ENCODE data around the gene PSTPIP2. TPM values are rescaled to one million over a fixed set of nuclear protein-coding genes. Genes with fewer than 3 reads are reported as not detected.
"Not testable (repeated sequence)": the region's sequence is repeated elsewhere in the genome, so short reads cannot be mapped to it uniquely, and the experiment has no call there.

Gene PSTPIP2
- total RNA-seq, 1 donor from 2014 or later, result 11.5 TPM

GRCh38 chr18:45993438-45993837 lies 78.6 kb downstream of the PSTPIP2 start:
- no peak for DNase-seq
- no peaks in the 10 kb centered on the region for H3K27me3 ChIP-seq (ENCODE audit: low read depth)
- no peaks in the 10 kb centered on the region for H3K9me3 ChIP-seq
- ATAC-seq, result no peak
- H3K4me3 ChIP-seq, result no peak overlapping the region
- peaks cover 20% of the 10 kb centered on the region for H3K36me3 ChIP-seq
- TF ChIP-seq CTCF (IDR thresholded peaks at IDR 0.05), result no peak
- no peaks in the 10 kb centered on the region for H3K4me1 ChIP-seq
- no peak overlapping the region for H3K27ac ChIP-seq
- intact Hi-C loops (cut with DNase I), result no loop called here

DNA sequence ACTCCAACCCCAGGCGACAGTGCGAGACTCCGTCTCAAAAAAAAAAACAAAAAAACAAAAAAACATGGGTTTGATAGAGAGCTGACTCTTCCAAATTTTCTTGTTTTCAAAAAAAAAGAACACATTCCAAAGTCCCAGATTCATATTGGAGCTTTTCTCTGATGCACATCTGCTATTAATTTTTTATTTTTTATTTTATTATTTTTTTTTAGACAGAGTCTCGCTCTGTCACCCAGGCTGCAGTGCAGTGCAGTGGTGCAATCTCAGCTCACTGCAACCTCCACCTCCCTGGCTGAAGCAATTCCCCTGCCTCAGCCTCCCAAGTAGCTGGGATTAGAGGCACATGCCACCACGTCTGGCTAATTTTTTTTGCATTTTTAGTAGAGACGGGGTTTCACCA lies 79.5 kb downstream of the PSTPIP2 start:
- H3K4me3 ChIP-seq; H3K27me3 ChIP-seq (ENCODE audit: low read depth); DNase-seq; H3K27ac ChIP-seq; ATAC-seq; H3K4me1 ChIP-seq; intact Hi-C loops (cut with DNase I); H3K9me3 ChIP-seq: not testable (repeated sequence)
- H3K36me3 ChIP-seq, result peaks cover 29% of the 10 kb centered on the region

GRCh38 chr18:45991788-45992187 lies 80.3 kb downstream of the PSTPIP2 start:
- H3K9me3 ChIP-seq, result no peaks in the 10 kb centered on the region
- H3K27ac ChIP-seq, result no peak overlapping the region
- no peak for DNase-seq
- no peaks in the 10 kb centered on the region for H3K27me3 ChIP-seq (ENCODE audit: low read depth)
- no peak for TF ChIP-seq CTCF (IDR thresholded peaks at IDR 0.05)
- no peak for ATAC-seq
- no peak overlapping the region for H3K4me3 ChIP-seq
- intact Hi-C loops (cut with DNase I), result no loop called here
- H3K36me3 ChIP-seq, result peaks cover 30% of the 10 kb centered on the region
- H3K4me1 ChIP-seq, result no peaks in the 10 kb centered on the region

- DNase-seq (no peak), ATAC-seq (no peak)
- H3K4me3 ChIP-seq, result no peak overlapping the region
- no peaks in the 10 kb centered on the region for H3K4me1 ChIP-seq
- peaks cover 11% of the 10 kb centered on the region for H3K36me3 ChIP-seq
- H3K27me3 ChIP-seq (ENCODE audit: low read depth), result no peaks in the 10 kb centered on the region
- intact Hi-C loops (cut with DNase I), result no loop called here
- no peaks in the 10 kb centered on the region for H3K9me3 ChIP-seq
- TF ChIP-seq CTCF (IDR thresholded peaks at IDR 0.05), result no peak
- no peak overlapping the region for H3K27ac ChIP-seq
These were observed 87.4 kb downstream of the PSTPIP2 start for GRCh38 chr18:45984546-45985235.

DNA sequence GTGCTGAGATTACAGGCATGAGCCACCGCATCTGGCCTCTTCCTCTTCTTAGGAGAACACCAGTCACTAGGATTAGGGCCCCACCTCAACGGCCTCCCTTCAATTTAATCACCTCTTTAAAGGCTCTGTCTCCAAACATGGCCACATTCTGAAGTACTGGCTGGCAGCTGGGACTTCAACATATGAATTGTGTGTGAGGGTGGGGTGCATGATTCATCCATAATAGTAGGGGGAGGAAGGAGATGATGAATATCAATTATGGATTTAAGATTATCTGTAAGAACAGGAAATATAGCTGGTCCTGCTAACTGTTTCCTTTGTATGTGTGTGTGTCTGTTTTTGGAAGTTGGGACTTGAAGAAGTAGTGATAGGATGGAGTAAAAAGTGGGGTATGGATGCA lies 90.2 kb downstream of the PSTPIP2 start:
- DNase-seq (no peak), ATAC-seq (no peak)
- intact Hi-C loops (cut with DNase I), result no loop called here
- no peaks in the 10 kb centered on the region for H3K27me3 ChIP-seq (ENCODE audit: low read depth)
- no peaks in the 10 kb centered on the region for H3K4me1 ChIP-seq
- no peaks in the 10 kb centered on the region for H3K9me3 ChIP-seq
- no peak overlapping the region for H3K27ac ChIP-seq
- H3K36me3 ChIP-seq, result no peaks in the 10 kb centered on the region
- H3K4me3 ChIP-seq, result no peak overlapping the region
- TF ChIP-seq CTCF (IDR thresholded peaks at IDR 0.05), result no peak

DNA sequence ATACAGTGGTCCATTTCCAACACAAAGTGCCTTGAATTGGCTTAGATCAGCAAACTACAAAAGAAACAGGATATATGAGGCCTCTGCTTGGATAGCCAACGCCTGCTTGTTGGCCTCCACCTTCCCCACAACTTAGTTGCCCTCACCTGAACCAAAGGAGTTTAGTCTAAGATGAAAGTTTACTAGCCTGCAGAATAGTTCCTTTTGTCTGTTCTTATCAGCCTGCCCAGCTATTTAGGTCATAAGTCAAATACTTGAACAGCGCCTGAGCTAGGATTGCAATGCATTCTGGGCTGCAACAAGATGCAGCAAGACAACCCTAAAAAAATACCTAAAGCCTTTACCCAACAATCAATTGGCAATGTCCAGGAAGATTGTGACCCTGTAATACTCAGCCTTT lies 91.8 kb downstream of the PSTPIP2 start:
- ATAC-seq (no peak), DNase-seq (no peak)
- no peaks in the 10 kb centered on the region for H3K36me3 ChIP-seq
- intact Hi-C loops (cut with DNase I), result no loop called here
- no peak for TF ChIP-seq CTCF (IDR thresholded peaks at IDR 0.05)
- no peaks in the 10 kb centered on the region for H3K4me1 ChIP-seq
- H3K27me3 ChIP-seq (ENCODE audit: low read depth), result no peaks in the 10 kb centered on the region
- no peak overlapping the region for H3K4me3 ChIP-seq
- H3K9me3 ChIP-seq, result no peaks in the 10 kb centered on the region
- no peak overlapping the region for H3K27ac ChIP-seq
